NOMO-1 treated with DMSO at 0.1 percent for 48 hours (cell line): ENCODE results near the gene C4orf50.

Source experiments
- DNase-seq: peaks from one replicate; lab custom pipeline; 2025; ENCODE audit not compliant: unreplicated experiment; lab: John Stamatoyannopoulos, UW

C4orf50 gene

DNA sequence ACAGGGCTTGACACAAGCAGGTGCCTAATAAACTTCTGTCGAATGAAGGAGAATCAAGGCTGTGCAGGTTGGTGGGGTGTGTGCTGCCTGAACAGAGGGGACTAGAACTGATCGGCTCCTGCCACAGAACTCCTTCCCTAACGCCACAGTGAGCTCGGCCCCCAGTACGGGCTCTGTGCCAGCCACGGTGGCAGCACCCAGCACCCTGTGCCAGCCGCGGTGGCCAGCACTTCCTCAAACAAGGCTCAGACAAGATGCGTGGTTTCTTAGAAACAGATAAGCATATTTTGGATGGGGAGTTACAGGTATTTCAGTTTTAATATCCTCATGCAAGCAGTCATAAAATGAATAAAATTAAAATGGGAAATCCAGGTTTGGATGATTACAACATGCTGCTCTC is 26.0 kb upstream of the C4orf50 start:
- no peak for DNase-seq

DNA sequence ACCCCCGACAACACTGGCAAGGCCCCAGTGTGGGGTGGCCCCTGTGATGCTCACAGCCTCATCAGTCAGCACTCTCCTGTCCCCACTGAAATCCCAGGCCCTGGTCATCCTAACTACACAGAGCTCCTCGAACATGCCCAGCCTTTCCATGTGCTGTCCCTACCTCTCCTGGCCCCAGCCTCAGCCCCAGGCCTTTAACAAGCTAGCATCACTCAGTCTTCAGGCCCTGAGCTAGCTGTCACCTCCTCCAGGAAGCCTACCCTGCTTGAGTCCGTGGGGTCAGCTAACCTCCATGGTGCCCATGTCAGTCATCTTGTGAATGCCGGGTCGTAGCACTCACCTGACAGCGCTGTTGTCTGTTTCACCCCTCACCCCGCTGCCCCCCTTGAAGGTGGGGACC is 25.6 kb upstream of the C4orf50 start:
- DNase-seq = no peak

DNA sequence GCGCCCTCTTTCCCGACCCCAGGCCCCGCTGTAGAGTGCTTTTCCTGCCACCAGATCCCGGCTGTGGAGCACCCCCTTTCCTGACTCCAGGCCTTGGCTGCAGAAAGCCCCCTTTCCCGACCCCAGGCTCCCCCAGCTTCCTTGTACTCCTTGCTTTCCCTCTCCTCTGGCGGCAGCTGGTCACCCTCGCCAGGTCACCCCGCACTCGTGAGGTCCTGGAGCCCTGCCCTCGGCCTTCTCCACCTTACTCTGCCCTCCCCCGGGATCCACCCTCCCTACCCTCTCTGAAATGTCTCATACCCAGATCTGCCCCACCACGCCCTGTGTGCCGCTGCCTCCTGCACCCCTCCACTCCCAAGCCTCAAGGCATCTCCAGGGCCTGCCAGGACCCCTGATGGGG is 25.0 kb upstream of the C4orf50 start:
- DNase-seq = no peak

DNA sequence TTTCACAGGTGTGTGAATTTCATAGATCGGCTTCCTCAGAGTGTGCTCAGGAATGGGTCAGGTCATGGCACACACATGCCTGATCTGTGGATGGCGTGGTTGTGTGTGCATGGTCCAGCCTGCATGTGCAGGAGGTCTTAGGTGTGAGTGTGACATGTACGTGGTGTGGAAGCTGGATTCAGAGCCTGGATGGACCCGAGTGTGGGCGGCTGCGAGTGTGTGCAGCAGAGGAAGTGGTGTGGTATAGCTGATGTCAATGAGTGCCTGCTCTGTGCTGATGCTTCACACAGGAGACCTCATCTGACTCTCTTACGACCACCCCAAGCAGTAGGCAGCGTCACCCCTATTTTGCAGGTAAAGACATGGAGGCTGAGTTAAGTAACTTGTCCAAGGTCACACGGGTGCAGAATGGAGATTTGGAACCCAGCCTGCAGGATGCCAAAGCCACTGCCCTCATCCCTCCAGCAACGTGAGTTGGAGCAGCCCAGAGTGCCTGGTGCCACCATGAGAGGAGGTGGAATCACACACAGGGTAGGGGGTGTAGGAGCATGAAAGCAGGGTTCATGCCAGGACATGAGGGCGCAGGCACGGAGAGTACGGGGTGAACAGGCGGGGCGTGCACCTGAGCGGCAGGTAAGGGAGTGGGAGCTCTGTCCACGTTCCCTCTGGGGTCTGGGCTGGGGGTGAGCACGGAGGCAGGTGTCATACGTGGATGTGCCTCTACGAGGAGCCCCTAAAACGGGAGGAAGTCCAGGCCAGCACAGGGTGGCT is 24.2 kb upstream of the C4orf50 start:
- no peak for DNase-seq

DNA sequence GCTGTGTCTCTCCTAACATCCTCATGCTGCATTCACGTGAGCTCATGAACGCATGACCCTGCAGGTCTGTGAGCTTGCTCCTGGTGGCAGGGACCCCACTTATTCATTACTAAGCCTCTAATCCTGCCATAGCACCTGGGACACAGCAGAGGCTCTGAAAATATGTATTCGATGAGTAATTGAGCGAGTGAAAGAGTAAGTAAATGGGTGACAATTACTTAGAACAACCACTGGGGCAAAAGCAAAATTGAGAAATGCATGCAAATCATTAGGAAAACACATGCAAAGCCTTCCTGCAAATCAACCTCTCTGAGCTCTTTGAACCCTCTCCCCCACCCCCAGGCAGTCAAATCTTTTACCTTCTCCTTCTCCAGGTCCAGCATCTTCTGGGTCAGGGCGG is 23.6 kb upstream of the C4orf50 start:
- no peak for DNase-seq

DNA sequence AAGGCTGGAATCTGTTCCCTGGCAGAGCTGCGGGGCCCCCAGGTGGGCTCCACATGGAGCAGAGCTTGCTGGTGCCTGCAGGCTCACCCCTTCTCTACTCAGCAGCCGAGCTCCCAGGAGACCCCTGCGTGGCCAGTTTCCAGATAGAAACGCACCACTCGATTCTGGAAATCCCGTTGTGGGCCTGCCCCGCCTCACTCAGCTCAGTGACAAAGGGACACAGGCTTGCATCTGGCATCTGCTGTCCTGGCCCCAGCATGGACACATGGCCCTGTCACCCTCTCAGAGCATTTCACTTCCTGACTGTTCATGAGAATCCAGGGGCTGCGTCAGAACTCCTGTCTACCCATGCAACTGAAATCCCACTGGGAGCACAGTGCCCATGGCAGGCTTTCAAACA is 20.5 kb upstream of the C4orf50 start:
- no peak for DNase-seq

DNA sequence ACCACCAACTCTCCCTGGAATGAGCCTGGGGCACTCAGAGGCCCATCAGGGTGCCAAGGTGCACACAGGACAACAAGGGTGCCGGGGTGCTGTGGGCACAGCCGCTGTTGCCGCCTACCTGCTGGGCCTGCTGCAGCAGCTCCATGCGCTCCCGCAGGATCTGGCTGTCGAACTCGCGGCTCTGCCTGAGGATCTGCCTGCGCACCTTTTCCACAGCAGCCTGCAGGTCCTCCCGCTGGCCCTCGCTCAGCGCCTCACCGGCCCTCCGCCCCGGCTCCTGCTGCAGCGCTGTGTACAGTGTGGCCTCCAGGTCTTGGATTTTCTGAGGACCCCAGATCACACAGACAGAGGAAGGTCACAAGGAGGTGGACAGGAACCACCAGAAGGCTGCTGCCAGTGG is 17.6 kb upstream of the C4orf50 start:
- no peak for DNase-seq

DNA sequence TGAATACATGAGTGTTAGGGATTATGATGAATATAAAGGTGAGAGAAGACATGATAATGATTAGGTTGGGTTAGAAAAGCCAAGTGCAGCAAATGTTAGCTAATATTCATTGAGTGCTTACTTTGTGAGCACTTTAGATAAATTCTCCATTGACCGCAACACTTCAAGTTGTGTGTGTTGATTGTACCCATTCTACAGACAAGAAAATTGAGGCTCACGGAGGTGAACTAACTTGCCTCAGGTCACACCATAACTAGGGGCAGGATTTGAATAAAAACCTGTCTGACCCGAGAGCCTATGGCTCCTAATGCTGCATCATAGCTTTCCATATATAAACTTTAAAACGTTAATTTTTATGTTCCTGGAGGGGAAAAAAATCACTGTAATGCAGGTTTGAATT is 15.2 kb upstream of the C4orf50 start:
- no peak for DNase-seq

DNA sequence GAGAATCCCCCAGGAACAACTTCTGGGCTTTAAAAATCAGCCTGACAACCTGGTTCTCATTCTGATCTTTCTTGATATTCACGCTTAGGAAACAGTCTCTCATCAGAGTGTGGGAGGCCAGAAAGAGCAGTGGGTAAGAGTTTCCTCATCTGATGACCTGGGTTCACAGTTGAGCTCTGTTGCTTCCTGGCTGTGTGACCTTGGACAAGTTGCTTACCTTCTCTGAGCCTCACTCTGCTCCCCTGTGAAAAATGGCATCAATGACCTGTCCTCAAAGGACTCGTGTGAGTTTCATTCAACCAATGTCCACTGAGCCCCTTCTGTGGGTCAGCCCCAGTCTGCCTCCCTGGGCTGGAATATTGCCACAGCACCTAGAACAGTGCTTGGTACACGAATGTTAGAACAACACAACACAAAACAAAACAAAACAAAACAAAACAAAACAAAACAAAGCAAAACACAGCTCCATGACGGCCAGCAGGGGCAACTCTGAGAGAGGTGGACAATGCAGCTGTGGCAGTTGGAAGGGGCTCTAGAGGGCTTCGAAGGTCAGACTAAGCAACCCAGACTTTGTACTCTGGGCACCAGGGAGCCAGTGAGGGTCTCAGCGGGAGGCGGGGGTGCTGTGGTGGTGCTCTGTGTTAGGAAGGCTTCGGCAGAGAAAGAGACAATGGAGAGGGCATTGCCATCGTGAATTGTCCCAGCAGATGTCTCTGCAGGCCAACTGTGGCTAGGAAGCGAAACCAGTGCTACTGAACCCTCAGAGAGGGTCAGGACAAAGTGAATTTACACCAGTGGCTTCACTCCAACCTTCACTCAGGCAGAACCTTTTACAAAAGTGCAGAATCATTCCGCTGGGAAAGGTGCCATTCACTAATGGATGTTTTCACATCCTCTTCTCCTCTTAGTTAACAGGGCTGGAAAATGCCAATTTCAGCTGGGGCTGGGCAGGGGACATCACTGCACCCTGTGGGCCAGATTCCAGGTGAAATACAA is 14.3 kb upstream of the C4orf50 start:
- no peak for DNase-seq

DNA sequence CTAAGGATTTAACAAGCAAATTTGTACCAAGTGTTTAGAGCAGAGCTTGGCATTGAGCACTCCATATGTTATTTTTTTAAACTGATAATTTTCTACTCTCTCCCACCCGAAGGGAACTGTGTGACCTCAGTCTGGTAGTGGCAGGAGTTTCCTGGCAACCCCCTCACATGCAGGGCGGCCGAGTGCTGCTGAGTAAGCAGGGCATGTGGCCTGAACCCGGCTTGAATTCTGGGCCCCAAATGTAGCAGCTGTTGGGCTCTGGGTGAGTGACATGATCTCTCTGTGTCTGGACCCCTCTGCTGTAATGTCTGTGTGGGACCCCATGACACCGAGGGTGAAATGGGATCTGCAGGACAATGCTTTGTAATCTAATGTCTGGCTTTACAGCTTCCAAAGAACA is 13.6 kb upstream of the C4orf50 start:
- no peak for DNase-seq

DNA sequence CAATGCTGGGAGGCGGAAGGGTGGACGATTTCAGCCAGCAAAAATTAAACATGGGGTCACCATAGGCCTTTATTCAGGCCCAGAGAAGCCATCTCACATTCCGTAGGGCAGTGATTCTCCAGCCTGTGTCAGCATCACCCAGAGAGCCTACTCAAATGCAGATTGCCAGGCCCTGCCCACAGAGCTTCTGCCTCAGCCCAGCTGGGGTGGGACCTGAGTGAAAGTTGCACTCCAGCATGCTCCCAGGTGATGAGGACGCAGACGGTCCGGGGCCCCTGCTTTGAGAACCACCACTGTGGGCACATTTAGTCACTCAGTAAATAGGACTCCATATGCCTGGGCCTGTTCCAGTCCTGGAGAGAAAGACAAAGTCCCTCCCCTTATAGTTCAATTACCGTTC is 12.4 kb upstream of the C4orf50 start:
- DNase-seq = no peak

DNA sequence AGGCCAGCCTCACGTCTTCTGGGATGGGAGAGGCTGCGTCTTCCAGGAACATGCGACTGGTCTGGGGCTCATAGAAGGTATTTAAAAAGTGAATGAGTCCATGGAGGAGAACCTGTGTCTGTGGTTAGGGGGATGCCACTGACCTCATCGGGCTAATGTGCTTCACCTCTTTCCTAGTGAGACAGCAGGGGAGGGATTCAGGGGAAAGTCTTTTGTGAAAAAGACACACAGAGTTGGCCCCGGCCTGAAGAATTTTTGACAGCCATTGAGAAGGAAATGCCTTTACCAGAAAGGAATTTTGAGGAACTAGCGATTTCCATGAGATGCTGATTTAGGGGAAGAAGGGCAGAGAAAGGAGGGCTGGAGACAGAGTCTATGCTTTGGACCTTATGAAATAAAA is 11.0 kb upstream of the C4orf50 start:
- no peak for DNase-seq

DNA sequence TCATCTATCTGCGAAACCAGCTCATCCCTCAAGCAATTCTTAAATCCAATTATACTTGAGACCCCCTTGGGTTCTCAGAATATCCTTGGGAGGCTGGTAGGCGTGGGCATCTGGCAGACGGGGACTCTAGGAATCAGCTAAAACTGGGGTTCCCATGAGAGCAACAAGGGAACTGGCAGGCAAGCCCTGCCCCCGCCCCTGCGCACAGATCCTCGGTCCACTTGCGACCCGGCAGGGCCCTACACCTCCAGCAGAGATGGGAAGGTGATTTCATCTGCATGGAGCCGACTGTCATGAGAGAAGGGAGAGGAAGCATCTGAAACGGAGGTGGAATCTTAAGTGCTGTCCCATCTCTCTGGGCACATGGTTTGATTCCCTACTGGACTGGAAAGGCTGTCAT is 9.9 kb upstream of the C4orf50 start:
- DNase-seq = no peak

DNA sequence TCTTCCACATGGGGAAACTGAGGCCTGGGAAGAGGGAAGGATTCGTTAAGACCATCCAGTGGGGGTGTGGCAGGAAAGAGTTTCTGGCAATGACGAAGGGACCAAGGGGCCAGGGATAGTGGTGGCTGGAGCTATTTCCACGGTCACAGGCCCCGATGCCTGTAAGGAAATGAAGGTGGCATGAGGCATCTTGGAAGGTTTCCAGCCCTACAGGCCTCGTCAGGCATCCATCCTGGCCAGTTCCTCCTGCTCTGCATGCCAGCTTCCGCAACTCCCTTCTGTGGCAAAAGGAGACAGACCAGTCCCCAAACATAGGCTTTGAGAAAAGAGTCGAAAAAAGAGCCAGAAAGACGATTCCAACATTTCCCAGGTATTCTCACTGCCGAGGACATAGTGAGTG is 9.2 kb upstream of the C4orf50 start:
- DNase-seq = no peak

DNA sequence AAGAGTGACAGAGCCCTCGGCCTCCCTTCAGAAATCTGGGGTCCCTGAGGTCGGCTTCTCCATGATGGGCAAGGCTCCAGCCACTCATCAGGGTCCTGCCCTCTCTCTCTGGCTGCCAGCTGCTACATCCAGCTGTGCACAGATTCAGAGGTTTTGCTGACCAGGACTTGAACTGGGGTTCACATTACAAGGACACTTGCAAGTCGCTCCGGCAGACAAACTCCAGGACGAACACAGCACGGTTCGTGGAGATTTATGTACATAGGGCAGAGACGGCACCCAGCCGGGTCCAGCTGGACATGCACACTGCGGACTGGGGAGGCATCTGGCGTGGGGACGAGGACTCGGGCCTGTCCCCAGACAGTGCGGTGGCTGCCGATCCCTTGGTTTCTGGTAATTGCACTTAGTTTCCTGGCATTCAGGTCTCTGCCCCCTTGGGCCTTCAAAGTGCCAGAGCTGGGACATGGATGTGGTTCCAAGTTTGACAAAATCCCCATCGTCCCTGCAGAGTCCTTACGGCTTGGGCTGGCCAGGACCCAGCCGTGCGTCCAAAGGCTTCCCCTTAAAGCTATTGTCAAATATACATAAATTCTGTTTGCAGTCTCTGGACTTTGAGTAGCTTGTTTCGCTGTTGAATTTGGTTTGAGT is 6.2 kb upstream of the C4orf50 start:
- no peak for DNase-seq

DNA sequence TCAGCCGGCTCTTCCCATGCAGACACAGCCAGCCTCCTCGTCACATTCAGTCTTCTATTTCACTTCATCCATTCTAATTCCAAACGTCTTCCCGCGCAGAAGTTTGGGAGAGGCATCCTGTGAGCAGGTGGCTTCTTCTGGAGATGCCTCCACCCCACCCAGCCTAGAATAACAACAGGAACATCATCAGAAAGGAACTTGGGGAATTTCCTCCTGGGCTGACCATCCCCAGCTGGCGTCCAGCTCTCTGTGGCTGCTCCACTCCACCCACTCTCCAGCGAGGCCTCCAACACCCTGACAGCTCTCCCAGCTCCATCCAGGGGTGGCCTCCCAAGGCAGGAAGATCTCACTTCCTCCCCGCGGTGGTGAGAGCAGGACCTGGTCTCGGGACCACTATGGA is 5.5 kb upstream of the C4orf50 start:
- DNase-seq = no peak

DNA sequence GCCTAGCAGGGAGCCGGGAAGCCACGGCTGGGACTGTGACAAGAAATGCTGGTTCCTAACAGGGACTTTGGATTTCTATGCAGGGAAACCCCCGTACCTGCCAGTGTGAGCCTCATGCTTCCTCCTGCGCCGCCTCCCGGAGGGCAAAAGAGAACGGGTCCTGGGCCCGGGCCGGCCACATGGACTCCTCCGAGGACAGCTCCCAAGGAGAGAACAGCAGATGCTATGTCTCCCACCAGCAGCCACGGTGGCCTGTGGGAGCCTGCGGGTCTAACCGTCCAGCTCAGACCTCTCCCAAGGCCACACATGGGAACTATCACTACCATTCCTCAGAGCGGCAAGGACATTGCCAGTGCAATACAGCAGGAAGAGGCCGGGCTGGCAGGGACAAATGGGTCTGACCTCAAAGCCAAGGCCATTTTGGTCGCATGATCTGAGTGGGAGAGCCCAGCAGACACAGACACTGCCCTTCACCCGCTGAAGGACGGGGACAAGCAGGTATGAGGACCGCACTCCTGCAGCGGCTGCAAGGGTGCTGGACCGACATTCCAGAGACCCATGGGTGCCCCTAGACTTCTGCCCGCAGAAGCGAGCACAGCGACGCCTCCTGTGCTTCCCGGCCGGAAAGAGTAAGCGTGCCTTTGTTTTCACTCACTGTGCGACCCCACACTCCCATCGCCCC is 4.5 kb upstream of the C4orf50 start:
- DNase-seq = no peak

DNA sequence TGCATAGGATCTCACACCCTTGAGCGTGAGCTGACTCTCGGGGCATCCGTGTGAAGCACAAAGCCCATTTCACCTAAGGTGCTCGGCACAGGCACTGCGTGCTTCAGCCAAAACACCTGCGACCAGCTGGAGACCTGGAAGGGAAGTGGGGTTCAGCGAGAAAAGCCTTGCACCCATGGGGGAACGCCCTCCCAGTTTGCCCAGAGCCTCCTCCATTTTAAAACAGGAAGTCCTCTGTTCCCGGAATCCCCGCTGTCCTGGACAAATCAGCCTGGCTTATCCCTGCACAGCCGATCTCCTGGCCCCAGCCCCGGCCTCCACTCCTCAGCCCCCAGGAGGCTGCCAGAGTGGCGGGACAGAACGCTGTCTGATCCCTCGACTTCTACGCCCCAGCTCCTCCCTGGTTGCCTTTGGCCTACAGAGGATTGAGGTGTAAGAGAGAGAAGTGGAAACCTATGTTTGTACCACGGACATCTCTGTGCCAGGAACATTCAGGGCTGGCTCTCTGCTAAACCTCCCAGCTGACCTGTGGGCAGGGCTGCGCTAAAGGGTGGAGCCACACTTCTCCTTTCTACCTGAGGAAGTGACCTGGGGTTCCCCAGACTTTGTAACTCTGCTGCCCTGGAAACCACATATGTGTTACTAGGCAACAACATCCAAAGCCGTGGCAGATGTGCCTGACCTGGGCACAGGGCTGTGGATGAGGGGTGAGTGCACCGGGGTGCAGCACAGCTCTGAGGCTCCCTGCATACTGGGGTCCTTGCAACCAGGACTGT is 3.8 kb upstream of the C4orf50 start:
- DNase-seq = no peak

DNA sequence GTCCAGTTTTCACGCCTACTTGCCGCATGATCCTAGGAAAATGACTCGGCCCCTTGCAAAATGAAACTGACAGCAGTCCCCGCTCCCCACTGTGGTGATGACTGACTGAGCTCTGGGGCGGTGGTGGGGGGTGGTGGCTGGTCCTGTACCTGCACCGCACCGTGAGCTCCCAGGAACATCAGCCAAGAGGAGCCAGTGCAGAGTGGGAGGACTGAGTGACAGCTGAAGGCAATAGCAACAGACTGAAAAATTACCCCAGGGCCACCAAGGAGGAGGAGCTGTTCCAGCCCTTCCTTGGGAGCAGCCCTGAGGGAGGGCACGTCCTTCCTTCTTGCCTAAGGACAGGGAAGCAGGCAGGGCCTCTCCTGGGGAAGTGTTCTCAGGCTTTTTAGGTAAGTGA is 2.4 kb upstream of the C4orf50 start:
- no peak for DNase-seq
